22Rv1 (cell line): ENCODE measurements around the gene UGT2B11.
"Not testable (repeated sequence)": the region's sequence is repeated elsewhere in the genome, so short reads cannot be mapped to it uniquely, and the experiment has no call there.

Experiments used
- CTCF ChIP-seq: fragments of 450-650 bp; IDR thresholded peaks from 2 replicates; pipeline ENCODE4 v1.5.1; 2017; ENCODE audit warnings: mild to moderate bottlenecking
- ZFX ChIP-seq: fragments of 450-650 bp; IDR thresholded peaks from 2 replicates; pipeline ENCODE4 v1.6.1; 2017; ENCODE audit warnings: antibody characterized with exemption, borderline replicate concordance

GRCh38 chr4:69165707-69166106 lies 48.8 kb downstream of the UGT2B11 start:
- TF ChIP-seq CTCF, ZFX: not testable (repeated sequence)
